ENCODE data around the gene GPR35.

DNA sequence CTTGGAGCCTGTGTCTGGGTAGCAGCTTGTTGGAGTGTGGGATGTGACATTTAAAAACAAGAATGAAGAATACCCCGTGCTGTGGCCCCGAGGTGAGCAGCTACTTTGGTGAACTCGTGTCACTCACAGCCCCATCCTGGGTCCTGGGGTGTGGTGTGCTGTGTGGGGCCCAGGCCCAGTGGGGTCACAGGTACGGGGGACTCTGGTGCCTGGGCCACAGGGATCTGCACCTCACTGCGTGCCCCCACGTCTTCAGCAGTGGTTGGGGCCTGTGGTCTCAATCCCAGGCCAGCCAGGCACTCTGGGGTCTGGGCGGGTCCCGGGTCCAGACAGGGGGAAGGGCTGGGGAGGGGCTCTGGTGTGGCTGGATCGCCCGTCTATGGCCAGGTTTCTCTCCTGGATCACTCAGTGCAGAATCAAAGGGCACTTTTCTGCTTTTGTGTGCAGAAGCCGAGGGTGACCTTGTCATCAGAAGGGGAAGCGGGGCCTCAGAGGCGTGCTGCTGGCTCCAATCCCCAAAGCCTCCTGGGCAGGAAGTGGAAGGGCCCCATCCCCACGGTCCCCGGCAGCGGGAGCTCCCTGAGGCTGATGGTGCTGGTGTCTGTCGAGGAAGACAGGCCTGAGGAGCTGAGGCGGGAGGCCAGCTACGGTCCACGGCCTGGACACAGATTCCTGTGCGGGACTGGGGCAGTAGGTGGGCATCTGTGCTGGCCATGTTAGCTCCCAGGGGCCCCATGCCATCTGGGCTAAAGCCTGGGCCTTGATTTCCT is 1.4 kb downstream of the GPR35 start:
- TF ChIP-seq, protein P1, sequence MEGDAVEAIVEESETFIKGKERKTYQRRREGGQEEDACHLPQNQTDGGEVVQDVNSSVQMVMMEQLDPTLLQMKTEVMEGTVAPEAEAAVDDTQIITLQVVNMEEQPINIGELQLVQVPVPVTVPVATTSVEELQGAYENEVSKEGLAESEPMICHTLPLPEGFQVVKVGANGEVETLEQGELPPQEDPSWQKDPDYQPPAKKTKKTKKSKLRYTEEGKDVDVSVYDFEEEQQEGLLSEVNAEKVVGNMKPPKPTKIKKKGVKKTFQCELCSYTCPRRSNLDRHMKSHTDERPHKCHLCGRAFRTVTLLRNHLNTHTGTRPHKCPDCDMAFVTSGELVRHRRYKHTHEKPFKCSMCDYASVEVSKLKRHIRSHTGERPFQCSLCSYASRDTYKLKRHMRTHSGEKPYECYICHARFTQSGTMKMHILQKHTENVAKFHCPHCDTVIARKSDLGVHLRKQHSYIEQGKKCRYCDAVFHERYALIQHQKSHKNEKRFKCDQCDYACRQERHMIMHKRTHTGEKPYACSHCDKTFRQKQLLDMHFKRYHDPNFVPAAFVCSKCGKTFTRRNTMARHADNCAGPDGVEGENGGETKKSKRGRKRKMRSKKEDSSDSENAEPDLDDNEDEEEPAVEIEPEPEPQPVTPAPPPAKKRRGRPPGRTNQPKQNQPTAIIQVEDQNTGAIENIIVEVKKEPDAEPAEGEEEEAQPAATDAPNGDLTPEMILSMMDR (IDR thresholded peaks at IDR 0.05): no peak
- TF ChIP-seq POLR2A (IDR thresholded peaks at IDR 0.05): no peak
